Parathyroid adenoma (tissue), 2 donors: ENCODE measurements around the gene DRGX.

Source experiments
- H2AFZ ChIP-seq: fragments of 300-600 bp; sonication (generic); one replicate; pipeline ENCODE4 v1.7.0; 2017; ENCODE audit warnings: antibody characterized with exemption, mild to moderate bottlenecking
- H3K27ac ChIP-seq: fragments of 300-600 bp; sonication (generic); one replicate; pipeline ENCODE4 v1.7.0; 2017
- H3K27me3 ChIP-seq: fragments of 300-600 bp; sonication (generic); one replicate; pipeline ENCODE4 v1.7.0; 2017; ENCODE audit warnings: low read length; ENCODE audit not compliant: control insufficient read depth, insufficient read depth
- H3K36me3 ChIP-seq: fragments of 300-600 bp; sonication (generic); one replicate; pipeline ENCODE4 v1.7.0; 2017; ENCODE audit warnings: low read length; ENCODE audit not compliant: control insufficient read depth, insufficient read depth
- H3K4me1 ChIP-seq: fragments of 300-600 bp; sonication (generic); one replicate; pipeline ENCODE4 v1.7.0; 2017; ENCODE audit warnings: control low read depth
- H3K4me2 ChIP-seq: fragments of 300-600 bp; sonication (generic); one replicate; pipeline ENCODE4 v1.7.0; 2017; ENCODE audit warnings: low read length
- H3K4me3 ChIP-seq: fragments of 300-600 bp; sonication (generic); one replicate; pipeline ENCODE4 v1.7.0; 2017; ENCODE audit warnings: low read depth, low read length
- H3K79me2 ChIP-seq: fragments of 300-600 bp; sonication (generic); one replicate; pipeline ENCODE4 v1.7.0; 2017; ENCODE audit warnings: control low read depth
- H3K9ac ChIP-seq: fragments of 300-600 bp; sonication (generic); one replicate; pipeline ENCODE4 v1.7.0; 2017; ENCODE audit warnings: mild to moderate bottlenecking
- H3K9me3 ChIP-seq: fragments of 300-600 bp; sonication (generic); one replicate; pipeline ENCODE4 v1.7.0; 2017; ENCODE audit warnings: low read length; ENCODE audit not compliant: control insufficient read depth
- TF ChIP-seq, protein P1 (sequence below): fragments of 300-600 bp; sonication (generic); IDR thresholded peaks from one replicate; pipeline ENCODE4 v1.7.0; 2017; ENCODE audit warnings: antibody characterized with exemption, mild to moderate bottlenecking
- donor health status: primary hyperparathyroidism.

DRGX gene

DNA sequence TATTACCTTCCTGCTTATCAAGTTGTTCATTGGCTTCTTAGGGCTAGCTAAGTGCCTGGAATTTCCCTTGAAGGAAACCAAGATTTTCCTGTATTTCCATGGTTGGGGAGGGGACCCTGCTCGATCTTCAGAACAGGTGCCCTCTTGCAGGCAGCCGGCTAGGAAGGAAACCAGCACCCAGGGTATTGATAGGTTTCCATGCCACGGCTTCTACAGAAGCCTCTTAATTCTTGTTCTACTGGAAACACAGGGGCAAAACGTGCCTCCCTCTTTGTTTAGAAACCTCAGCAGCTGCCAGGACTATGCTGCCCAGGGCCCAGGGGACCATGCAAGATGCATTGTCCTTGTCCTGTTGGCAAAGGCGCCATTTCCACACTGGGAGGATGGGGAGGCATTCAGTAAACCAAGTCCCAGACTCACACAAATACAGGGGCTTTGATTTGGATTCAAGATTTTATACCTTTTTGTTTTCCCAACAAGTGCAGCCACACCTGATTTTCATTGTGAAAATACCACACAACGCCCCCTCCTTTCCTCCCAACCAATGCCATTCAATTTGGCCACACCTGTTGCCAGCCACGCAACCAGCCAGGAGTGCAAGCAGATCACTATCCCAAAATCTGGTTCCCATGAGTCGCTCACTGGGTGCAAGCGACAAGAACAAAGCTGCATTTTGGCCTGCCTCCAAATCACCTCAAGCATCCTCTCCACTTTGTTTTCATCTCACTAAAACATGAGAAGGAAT is 67.3 kb downstream of the DRGX start:
- Histone ChIP-seq H3K4me3 (no peak overlapping the region), H3K27ac (no peak overlapping the region), H3K27me3 (no peaks in the 10 kb centered on the region), H3K4me1 (peaks cover 9% of the 10 kb centered on the region), H3K36me3 (no peaks in the 10 kb centered on the region), H2AFZ (no peak overlapping the region), H3K9ac (no peak overlapping the region), H3K79me2 (no peaks in the 10 kb centered on the region), H3K9me3 (no peaks in the 10 kb centered on the region), H3K4me2 (no peak overlapping the region)
- TF ChIP-seq, protein P1, sequence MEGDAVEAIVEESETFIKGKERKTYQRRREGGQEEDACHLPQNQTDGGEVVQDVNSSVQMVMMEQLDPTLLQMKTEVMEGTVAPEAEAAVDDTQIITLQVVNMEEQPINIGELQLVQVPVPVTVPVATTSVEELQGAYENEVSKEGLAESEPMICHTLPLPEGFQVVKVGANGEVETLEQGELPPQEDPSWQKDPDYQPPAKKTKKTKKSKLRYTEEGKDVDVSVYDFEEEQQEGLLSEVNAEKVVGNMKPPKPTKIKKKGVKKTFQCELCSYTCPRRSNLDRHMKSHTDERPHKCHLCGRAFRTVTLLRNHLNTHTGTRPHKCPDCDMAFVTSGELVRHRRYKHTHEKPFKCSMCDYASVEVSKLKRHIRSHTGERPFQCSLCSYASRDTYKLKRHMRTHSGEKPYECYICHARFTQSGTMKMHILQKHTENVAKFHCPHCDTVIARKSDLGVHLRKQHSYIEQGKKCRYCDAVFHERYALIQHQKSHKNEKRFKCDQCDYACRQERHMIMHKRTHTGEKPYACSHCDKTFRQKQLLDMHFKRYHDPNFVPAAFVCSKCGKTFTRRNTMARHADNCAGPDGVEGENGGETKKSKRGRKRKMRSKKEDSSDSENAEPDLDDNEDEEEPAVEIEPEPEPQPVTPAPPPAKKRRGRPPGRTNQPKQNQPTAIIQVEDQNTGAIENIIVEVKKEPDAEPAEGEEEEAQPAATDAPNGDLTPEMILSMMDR, result no peak

DNA sequence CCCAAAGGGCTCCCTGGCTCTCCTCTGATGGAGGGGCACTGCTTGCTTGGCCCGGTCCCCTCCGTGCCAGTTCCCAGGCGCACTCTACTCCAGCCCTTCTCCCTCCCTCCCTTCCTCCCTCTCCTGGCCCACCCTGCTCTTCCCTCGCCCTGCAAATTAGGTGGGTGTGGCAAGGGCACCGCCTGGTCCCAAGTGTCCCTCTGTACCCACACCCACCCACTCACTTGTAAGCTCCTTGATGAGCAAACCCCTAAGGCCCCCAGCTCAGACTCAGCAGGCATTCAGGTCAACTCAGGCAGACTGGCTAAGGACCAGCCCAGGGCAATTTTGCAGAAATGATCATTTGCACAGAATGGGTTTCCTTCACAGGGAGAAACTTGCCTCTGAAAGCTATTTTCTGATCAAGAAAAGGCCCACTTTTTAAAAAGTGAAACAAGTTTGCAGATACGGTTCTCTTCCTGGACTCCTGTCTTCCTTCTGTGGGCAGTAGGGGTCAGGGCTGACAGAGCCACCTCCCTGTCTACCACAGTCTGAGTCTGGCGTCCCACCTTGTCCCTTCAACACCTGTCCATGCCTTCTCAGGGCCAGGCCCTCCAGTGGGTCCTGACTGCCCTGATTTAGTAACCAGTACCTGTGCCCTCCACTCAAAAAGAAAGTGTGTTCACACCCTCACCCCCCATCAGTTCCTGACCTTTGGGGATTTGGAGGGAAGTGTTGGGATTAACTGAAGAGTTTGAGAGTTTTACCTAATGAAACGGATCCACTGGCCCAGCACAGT is 68.7 kb downstream of the DRGX start:
- no peaks in the 10 kb centered on the region for H3K36me3 ChIP-seq
- no peaks in the 10 kb centered on the region for H3K79me2 ChIP-seq
- no peak overlapping the region for H3K4me2 ChIP-seq
- no peak overlapping the region for H3K4me3 ChIP-seq
- H3K27me3 ChIP-seq, result no peaks in the 10 kb centered on the region
- peaks cover 7% of the 10 kb centered on the region for H3K4me1 ChIP-seq
- no peaks in the 10 kb centered on the region for H3K9me3 ChIP-seq
- TF ChIP-seq, protein P1, result no peak
- H3K9ac ChIP-seq, result no peak overlapping the region
- H2AFZ ChIP-seq, result no peak overlapping the region
- H3K27ac ChIP-seq, result no peak overlapping the region

DNA sequence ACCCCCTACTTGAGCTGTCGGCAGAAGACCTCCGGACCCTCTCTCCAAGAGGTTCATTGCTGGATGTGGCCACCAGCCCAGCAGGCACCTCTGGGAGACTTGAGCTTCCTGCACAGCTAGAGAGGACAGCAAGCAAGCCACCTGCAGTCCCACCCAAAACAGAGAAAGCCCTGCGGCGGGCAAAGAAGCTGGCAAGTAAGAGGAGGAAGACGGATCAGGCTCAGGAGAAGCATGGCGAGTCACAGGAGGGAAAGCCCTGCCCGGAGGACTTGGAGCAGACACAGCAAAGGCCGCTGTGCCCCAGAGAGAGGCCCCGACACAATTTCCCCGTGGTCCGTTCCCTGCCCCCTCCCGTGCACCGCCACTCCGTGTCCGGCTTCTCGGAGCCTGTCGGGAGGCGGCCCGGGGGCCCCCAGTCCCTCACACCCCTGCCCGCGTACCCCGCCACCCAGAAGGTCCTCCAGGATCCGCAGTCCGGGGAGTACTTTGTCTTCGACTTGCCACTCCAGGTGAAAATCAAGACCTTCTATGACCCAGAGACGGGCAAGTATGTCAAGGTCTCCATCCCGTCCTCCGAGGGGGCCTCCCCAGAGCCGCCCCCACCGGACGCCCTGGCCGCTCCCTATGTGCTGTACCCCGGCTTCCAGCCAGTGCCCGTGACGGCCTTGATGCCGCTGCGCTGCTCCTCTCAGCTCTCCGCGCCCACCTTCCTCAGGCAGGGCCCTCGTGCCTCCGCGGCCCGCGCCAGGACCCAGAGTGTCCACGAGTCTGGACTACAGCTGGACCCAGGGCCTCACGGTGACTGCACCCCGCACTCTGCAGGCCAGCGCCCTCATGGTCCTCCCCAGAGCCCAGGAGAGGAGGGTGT is 69.7 kb downstream of the DRGX start:
- no peak overlapping the region for H3K4me2 ChIP-seq
- H3K27ac ChIP-seq, result no peak overlapping the region
- TF ChIP-seq, protein P1, result no peak
- no peaks in the 10 kb centered on the region for H3K9me3 ChIP-seq
- H3K4me3 ChIP-seq, result no peak overlapping the region
- no peak overlapping the region for H2AFZ ChIP-seq
- no peaks in the 10 kb centered on the region for H3K27me3 ChIP-seq
- H3K4me1 ChIP-seq, result peaks cover 4% of the 10 kb centered on the region
- H3K79me2 ChIP-seq, result no peaks in the 10 kb centered on the region
- no peaks in the 10 kb centered on the region for H3K36me3 ChIP-seq
- no peak overlapping the region for H3K9ac ChIP-seq

DNA sequence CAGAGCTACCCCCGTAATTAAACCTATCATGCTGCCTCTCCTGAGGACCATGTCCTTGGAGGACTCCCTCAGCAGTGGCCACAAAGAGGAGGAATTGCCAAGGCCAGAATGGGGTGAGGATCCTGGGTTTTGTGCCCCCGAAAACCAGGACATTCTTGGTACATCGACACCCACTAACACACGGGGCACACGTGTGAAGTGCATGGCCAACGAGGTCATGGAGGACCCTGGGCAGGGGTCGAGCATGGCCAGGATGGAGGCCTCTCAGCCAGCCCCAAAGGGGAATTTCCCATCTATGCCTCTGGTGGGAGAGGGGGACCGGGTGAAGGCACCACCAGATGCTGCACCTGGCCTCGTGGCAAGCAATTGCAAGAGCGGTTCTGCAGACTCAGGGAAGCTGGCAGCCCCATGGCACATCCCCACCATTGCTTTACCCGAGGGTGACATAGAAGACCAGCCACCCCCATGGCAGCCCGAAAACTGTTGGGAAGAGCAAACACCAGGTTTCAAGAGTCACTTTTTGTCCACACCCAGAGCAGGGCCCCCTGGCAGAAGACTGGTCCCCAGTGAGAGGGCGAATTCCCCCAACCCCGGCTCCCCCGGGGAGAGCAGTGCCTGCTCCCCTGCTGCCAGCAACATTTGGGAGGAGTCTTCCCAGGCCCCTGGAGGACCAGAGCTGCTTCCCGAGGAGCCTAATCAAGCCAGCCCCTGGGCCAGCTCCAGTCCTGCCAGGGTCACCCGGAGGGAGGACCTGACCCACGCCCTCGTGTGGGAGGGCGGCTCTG is 70.6 kb downstream of the DRGX start:
- no peak overlapping the region for H3K9ac ChIP-seq
- H3K9me3 ChIP-seq, result no peaks in the 10 kb centered on the region
- peaks cover 4% of the 10 kb centered on the region for H3K4me1 ChIP-seq
- H3K79me2 ChIP-seq, result no peaks in the 10 kb centered on the region
- no peak overlapping the region for H2AFZ ChIP-seq
- H3K36me3 ChIP-seq, result no peaks in the 10 kb centered on the region
- H3K27ac ChIP-seq, result no peak overlapping the region
- H3K4me3 ChIP-seq, result no peak overlapping the region
- TF ChIP-seq, protein P1, result no peak
- no peak overlapping the region for H3K4me2 ChIP-seq
- no peaks in the 10 kb centered on the region for H3K27me3 ChIP-seq
